Neural cell (in vitro differentiated cells): ENCODE data around the gene HHLA2.

Source experiments
- EZH2 ChIP-seq: fragments of 200-600, 300-800 bp; shearing (Covaris generic), sonication (generic); IDR thresholded peaks from 2 replicates; pipeline ENCODE4 v1.6.1; 2014; ENCODE audit warnings: antibody characterized with exemption, low read length, borderline replicate concordance, mild to moderate bottlenecking; ENCODE audit not compliant: insufficient read depth, poor library complexity, severe bottlenecking
- POLR2AphosphoS5 ChIP-seq: IDR thresholded peaks from 2 replicates; pipeline ENCODE4 v1.6.1; 2012
- SMC3 ChIP-seq: fragments of 450-650 bp; conservative IDR thresholded peaks from 2 replicates; pipeline ENCODE4 v1.6.1; 2014; ENCODE audit warnings: antibody characterized with exemption, mild to moderate bottlenecking, moderate library complexity; ENCODE audit not compliant: poor library complexity
- TF ChIP-seq, protein P1 (sequence below): fragments of 450-650 bp; IDR thresholded peaks from 2 replicates; pipeline ENCODE4 v1.5.1; 2014; ENCODE audit warnings: antibody characterized with exemption, mild to moderate bottlenecking, moderate library complexity; ENCODE audit not compliant: poor library complexity, severe bottlenecking

DNA sequence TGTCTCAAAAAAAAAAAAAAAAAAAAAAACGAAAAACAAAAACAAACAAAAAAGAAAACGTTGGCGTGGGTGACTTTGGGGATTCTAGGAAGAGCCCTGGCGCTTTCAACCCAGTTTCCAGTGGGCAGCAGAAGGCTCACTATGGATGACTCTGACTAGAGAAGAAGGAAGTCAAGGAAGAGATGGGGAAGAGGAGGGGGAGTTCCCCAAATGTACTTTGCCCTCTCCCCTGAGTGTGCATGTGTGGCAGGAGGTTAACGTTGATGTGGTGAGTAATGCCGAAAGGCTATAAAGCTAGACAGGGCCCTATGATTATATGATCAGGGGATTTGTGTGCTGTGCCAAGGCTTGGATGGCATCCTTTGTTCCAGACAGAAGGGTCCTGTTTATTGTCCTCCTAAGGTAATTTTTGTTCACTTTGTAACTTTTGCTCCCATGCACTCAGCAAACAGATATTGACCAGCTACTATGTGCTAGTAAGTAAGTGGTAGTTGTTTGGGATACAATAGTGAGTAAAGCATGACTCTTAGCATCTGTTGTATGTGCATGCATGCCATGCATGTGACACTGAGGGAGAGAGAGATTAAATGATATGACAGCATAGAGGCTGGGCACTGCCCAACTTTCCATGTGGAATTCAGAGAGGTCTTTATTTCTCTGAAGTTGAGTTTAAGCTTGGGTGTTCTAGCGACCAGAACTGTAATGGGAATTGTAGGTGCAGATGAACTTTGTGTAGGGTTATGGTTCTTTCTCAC lies 750 bp upstream of the HHLA2 start:
- no peak for TF ChIP-seq POLR2AphosphoS5
- TF ChIP-seq, protein P1, sequence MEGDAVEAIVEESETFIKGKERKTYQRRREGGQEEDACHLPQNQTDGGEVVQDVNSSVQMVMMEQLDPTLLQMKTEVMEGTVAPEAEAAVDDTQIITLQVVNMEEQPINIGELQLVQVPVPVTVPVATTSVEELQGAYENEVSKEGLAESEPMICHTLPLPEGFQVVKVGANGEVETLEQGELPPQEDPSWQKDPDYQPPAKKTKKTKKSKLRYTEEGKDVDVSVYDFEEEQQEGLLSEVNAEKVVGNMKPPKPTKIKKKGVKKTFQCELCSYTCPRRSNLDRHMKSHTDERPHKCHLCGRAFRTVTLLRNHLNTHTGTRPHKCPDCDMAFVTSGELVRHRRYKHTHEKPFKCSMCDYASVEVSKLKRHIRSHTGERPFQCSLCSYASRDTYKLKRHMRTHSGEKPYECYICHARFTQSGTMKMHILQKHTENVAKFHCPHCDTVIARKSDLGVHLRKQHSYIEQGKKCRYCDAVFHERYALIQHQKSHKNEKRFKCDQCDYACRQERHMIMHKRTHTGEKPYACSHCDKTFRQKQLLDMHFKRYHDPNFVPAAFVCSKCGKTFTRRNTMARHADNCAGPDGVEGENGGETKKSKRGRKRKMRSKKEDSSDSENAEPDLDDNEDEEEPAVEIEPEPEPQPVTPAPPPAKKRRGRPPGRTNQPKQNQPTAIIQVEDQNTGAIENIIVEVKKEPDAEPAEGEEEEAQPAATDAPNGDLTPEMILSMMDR: no peak
- TF ChIP-seq EZH2: no peak
- TF ChIP-seq SMC3: no peak
